ENCODE measurements around the gene SPATA17. TPM values are rescaled to one million over a fixed set of nuclear protein-coding genes. Genes with fewer than 3 reads are reported as not detected.
A peak's percentile ranks its signal among the peaks of the same experiment; 100 is the strongest.

The SPATA17 gene
- total RNA-seq, 3 donors from 2014 or later (not counting 1 experiment from before 2014, with no cell fraction given): not detected

DNA sequence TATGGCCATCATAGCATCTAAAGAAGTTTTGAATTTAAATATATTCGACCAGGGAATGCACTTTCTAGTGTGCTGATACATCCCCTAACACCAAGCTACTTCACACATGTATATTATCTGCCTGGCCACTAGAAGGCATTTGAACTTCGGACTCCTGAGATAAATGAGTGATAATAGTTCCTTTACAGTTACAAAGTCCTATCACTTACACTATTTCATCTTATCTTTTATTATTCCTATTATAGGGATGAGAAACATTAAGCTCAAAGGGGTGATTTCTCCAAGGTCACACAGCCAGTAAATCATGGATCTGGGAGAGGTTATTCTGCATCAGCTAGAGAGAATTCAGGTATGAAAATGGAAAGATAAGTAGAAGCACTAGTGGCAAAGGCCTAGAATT lies 40.5 kb upstream of the SPATA17 start:
- Histone ChIP-seq H3K27me3 (ENCODE audit: control insufficient read depth, insufficient read depth, low read length) (no peaks in the 10 kb centered on the region), H3K36me3 (ENCODE audit: control insufficient read depth, insufficient read depth, low read length) (no peaks in the 10 kb centered on the region), H3K4me3 (ENCODE audit: low read length) (no peak overlapping the region), H3K27ac (ENCODE audit: low read length) (no peak overlapping the region), H3K9me3 (ENCODE audit: control insufficient read depth, insufficient read depth, low read length) (no peaks in the 10 kb centered on the region), H3K4me1 (ENCODE audit: control insufficient read depth, insufficient read depth, low read length) (no peaks in the 10 kb centered on the region)
- WGBS (ENCODE audit: insufficient coverage): no CpG with 5 or more reads among the region's 2 CpGs
- TF ChIP-seq CTCF (IDR thresholded peaks at IDR 0.05): no peak
- DNase-seq (no peak), ATAC-seq (no peak)
- no peak overlapping the region for H3K4me3 Mint-ChIP-seq
- intact Hi-C loops (cut with micrococcal nuclease): no loop called here
- H3K36me3 Mint-ChIP-seq: no peaks in the 10 kb centered on the region
- H3K27me3 Mint-ChIP-seq (ENCODE audit: low read depth in 2 of 2): no peaks in the 10 kb centered on the region
- H3K4me1 Mint-ChIP-seq: no peaks in the 10 kb centered on the region
- no peaks in the 10 kb centered on the region for H3K9me3 Mint-ChIP-seq
- no peak overlapping the region for H3K27ac Mint-ChIP-seq

DNA sequence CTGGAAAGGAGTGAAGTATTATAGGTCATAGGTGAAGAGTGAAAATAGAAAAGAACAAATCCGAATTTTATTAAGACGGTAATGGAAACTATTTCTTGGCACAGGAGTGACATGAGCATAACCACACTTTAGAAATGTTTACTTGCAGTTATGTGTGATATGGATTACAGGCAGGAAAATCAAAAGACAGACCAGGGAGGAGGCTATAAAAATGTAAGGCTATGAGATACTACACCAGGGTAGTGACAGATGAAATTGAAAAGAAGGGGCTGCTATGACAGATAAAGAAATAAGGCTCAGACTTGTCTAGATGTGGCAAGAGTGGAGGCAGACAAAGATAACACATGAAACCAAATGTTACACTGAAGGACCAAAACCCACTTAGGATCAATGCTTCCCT lies 32.0 kb upstream of the SPATA17 start:
- intact Hi-C loops (cut with micrococcal nuclease): no loop called here
- no peaks in the 10 kb centered on the region for H3K36me3 ChIP-seq (ENCODE audit: control insufficient read depth, insufficient read depth, low read length)
- H3K27ac ChIP-seq (ENCODE audit: low read length): no peak overlapping the region
- no peak for DNase-seq
- no peaks in the 10 kb centered on the region for H3K27me3 ChIP-seq (ENCODE audit: control insufficient read depth, insufficient read depth, low read length)
- WGBS (ENCODE audit: insufficient coverage): 98% methylated on average over 2 of the region's 2 CpGs
- H3K9me3 ChIP-seq (ENCODE audit: control insufficient read depth, insufficient read depth, low read length): no peaks in the 10 kb centered on the region
- no peak overlapping the region for H3K4me3 Mint-ChIP-seq
- H3K27ac Mint-ChIP-seq: peak overlapping the region in 1 of 2 donors; percentile 16
- H3K4me1 Mint-ChIP-seq: no peaks in the 10 kb centered on the region
- no peaks in the 10 kb centered on the region for H3K9me3 Mint-ChIP-seq
- H3K27me3 Mint-ChIP-seq (ENCODE audit: low read depth in 2 of 2): no peaks in the 10 kb centered on the region
- no peaks in the 10 kb centered on the region for H3K36me3 Mint-ChIP-seq
- H3K4me1 ChIP-seq (ENCODE audit: control insufficient read depth, insufficient read depth, low read length): no peaks in the 10 kb centered on the region
- no peak overlapping the region for H3K4me3 ChIP-seq (ENCODE audit: low read length)
- TF ChIP-seq CTCF (IDR thresholded peaks at IDR 0.05): no peak
- no peak for ATAC-seq

GRCh38 chr1:217602380-217602779 lies 28.8 kb upstream of the SPATA17 start:
- no peaks in the 10 kb centered on the region for H3K9me3 Mint-ChIP-seq
- no peaks in the 10 kb centered on the region for H3K27me3 Mint-ChIP-seq (ENCODE audit: low read depth in 2 of 2)
- ATAC-seq (no peak), DNase-seq (no peak)
- no peak overlapping the region for H3K27ac ChIP-seq (ENCODE audit: low read length)
- H3K9me3 ChIP-seq (ENCODE audit: control insufficient read depth, insufficient read depth, low read length): no peaks in the 10 kb centered on the region
- no peak overlapping the region for H3K4me3 Mint-ChIP-seq
- H3K36me3 ChIP-seq (ENCODE audit: control insufficient read depth, insufficient read depth, low read length): peaks cover 4% of the 10 kb centered on the region
- intact Hi-C loops (cut with micrococcal nuclease): no loop called here
- H3K27me3 ChIP-seq (ENCODE audit: control insufficient read depth, insufficient read depth, low read length): no peaks in the 10 kb centered on the region
- TF ChIP-seq CTCF (IDR thresholded peaks at IDR 0.05): no peak
- no peak overlapping the region for H3K4me3 ChIP-seq (ENCODE audit: low read length)
- H3K27ac Mint-ChIP-seq: no peak overlapping the region
- H3K4me1 ChIP-seq (ENCODE audit: control insufficient read depth, insufficient read depth, low read length): no peaks in the 10 kb centered on the region
- no peaks in the 10 kb centered on the region for H3K4me1 Mint-ChIP-seq
- peaks cover 6% of the 10 kb centered on the region for H3K36me3 Mint-ChIP-seq

GRCh38 chr1:217605390-217605789 lies 25.8 kb upstream of the SPATA17 start:
- H3K27me3 Mint-ChIP-seq (ENCODE audit: low read depth in 2 of 2): no peaks in the 10 kb centered on the region
- ATAC-seq: no peak
- no peak overlapping the region for H3K27ac Mint-ChIP-seq
- Histone ChIP-seq H3K4me1 (ENCODE audit: control insufficient read depth, insufficient read depth, low read length) (no peaks in the 10 kb centered on the region), H3K27ac (ENCODE audit: low read length) (no peak overlapping the region), H3K4me3 (ENCODE audit: low read length) (no peak overlapping the region), H3K27me3 (ENCODE audit: control insufficient read depth, insufficient read depth, low read length) (no peaks in the 10 kb centered on the region), H3K9me3 (ENCODE audit: control insufficient read depth, insufficient read depth, low read length) (no peaks in the 10 kb centered on the region), H3K36me3 (ENCODE audit: control insufficient read depth, insufficient read depth, low read length) (peaks cover 18% of the 10 kb centered on the region)
- no peak for TF ChIP-seq CTCF (IDR thresholded peaks at IDR 0.05)
- H3K4me3 Mint-ChIP-seq: no peak overlapping the region
- no peak for DNase-seq
- 100% methylated on average over 1 of the region's 1 CpG for WGBS (ENCODE audit: insufficient coverage)
- H3K9me3 Mint-ChIP-seq: no peaks in the 10 kb centered on the region
- intact Hi-C loops (cut with micrococcal nuclease): no loop called here
- peaks cover 6% of the 10 kb centered on the region for H3K36me3 Mint-ChIP-seq
- no peaks in the 10 kb centered on the region for H3K4me1 Mint-ChIP-seq

All from natural killer cell (primary cell).